ENCODE measurements around the gene MCTP2.

DNA sequence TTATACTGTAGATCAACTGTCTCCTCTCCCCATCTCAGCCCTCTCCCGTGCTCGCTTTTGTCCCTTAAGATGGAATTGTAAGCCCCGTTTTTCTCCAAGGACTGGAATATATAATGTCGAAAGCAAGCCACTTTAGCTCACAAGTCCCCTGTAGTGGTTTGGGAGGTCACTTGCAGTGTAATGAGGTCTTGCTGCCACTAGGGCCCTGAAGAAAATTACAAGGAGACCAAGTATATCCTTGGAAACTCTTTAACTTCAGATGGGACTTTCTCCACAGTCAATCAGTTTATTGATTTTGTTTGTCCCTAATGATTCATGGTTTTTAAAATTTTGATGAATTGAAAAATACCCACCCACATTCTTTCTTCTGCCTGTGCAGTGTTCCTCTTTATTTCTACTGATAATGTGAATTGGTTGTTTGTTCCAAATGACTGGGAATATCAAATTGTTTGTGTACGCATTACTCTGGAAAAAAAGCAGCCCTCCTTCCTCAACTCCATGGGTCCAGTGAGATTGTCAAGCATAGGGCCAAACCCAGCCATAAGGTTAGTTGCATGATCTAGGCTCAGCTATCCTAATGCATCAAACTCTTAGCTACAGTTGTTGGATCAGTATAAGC is 294.8 kb downstream of the MCTP2 start:
- no peak for TF ChIP-seq POLR2A (IDR thresholded peaks at IDR 0.05)
- TF ChIP-seq, protein P1, sequence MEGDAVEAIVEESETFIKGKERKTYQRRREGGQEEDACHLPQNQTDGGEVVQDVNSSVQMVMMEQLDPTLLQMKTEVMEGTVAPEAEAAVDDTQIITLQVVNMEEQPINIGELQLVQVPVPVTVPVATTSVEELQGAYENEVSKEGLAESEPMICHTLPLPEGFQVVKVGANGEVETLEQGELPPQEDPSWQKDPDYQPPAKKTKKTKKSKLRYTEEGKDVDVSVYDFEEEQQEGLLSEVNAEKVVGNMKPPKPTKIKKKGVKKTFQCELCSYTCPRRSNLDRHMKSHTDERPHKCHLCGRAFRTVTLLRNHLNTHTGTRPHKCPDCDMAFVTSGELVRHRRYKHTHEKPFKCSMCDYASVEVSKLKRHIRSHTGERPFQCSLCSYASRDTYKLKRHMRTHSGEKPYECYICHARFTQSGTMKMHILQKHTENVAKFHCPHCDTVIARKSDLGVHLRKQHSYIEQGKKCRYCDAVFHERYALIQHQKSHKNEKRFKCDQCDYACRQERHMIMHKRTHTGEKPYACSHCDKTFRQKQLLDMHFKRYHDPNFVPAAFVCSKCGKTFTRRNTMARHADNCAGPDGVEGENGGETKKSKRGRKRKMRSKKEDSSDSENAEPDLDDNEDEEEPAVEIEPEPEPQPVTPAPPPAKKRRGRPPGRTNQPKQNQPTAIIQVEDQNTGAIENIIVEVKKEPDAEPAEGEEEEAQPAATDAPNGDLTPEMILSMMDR (IDR thresholded peaks at IDR 0.05): no peak
- no peak for TF ChIP-seq POLR2AphosphoS5 (IDR thresholded peaks at IDR 0.05)
